Fibroblast of skin of scalp (primary cell): ENCODE measurements around the gene KLHL40.

ENCODE experiments used
- DNase-seq: peaks from one replicate; pipeline ENCODE4 v3.0.0-alpha.2; 2013

KLHL40 gene

DNA sequence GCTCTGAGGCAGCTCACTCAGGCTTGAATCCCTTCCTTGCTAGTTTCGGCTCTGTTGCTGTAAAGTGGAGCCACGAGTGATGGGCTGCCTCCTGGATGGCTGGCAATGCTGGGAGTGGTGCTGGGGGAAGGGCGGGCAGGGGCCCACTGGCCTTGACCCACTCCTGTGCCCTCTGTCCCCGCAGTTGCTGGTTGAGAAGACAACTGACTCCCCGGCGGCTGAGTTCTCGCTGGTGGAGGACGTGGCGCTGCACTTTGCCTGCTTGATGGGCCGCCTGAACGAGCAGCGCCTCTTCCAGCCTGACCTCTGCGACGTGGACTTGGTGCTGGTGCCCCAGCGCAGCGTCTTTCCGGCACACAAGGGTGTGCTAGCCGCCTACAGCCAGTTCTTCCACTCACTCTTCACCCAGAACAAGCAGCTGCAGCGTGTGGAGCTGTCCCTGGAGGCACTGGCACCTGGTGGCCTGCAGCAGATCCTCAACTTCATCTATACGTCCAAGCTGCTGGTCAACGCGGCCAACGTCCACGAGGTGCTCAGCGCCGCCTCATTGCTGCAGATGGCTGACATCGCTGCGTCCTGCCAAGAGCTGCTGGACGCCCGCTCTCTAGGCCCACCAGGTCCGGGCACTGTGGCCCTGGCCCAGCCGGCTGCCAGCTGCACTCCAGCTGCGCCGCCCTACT, 27.1 kb upstream of the KLHL40 start:
- DNase-seq: no peak

DNA sequence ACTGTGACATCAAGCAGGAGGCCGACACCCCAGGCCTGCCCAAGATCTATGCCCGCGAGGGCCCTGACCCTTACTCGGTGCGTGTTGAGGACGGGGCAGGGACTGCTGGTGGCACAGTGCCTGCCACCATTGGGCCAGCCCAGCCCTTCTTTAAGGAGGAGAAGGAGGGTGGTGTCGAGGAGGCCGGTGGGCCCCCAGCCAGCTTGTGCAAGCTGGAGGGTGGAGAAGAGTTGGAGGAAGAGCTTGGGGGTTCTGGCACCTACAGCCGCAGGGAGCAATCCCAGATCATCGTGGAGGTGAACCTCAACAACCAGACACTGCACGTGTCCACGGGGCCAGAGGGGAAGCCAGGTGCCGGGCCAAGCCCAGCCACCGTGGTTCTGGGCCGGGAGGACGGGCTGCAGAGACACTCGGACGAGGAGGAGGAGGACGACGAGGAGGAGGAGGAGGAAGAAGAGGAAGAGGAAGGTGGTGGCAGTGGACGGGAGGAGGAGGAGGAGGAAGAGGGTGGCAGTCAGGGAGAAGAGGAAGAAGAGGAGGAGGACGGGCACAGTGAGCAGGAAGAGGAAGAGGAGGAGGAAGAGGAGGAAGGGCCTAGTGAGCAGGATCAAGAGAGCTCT, 26.5 kb upstream of the KLHL40 start:
- DNase-seq: no peak

GRCh38 chr3:42659451-42660130, 25.7 kb upstream of the KLHL40 start:
- DNase-seq: no peak

DNA sequence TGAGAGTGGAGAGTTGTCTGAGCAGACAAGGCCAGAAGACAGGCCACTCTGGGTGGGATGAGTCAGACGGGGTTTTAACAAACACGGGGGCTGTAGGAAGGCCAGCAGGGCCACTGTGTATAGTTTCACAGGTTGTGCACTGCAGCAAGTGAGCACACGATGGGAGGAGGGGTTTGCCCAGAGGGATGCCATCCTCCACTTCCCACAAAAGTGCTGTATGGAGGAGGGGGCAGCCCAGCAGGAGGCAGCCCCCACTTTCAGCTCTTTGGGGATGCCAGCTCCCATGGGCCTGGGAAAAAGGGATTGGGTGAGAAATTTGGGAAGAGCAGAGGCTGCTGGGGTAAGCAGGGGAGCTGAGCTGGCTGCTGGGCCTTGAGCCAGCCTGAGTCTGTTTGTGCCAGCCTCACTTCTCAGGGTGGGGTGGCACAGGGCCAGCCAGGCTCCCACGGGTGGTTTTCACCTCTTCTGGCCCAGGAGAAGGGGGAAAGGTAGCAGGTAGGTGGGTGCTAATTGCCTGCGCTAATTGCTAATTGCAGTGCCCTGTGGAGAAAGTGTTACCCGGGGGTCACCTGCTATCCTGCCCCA, 25.1 kb upstream of the KLHL40 start:
- no peak for DNase-seq

GRCh38 chr3:42660898-42661297, 24.4 kb upstream of the KLHL40 start:
- no peak for DNase-seq

DNA sequence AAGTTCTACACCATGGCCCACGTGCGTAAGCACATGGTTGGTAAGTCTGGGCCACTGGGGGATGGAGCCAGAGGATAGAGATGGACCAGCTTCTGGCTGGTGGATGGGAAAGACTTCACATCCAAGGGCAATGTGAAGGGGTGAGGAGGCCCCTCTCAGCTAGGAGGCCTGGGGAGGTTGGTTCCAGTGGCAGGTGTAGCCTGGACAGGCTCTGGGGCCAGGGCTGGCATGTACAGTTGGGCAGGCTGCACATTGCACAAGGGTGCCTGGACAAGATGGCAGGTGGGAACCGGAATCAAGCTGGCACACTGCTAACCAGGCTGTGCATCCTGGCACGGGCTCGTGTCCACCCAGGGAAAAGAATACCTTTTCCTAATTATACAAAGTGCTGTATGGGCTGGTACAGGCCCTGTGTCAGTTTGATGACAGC, 23.7 kb upstream of the KLHL40 start:
- no peak for DNase-seq

DNA sequence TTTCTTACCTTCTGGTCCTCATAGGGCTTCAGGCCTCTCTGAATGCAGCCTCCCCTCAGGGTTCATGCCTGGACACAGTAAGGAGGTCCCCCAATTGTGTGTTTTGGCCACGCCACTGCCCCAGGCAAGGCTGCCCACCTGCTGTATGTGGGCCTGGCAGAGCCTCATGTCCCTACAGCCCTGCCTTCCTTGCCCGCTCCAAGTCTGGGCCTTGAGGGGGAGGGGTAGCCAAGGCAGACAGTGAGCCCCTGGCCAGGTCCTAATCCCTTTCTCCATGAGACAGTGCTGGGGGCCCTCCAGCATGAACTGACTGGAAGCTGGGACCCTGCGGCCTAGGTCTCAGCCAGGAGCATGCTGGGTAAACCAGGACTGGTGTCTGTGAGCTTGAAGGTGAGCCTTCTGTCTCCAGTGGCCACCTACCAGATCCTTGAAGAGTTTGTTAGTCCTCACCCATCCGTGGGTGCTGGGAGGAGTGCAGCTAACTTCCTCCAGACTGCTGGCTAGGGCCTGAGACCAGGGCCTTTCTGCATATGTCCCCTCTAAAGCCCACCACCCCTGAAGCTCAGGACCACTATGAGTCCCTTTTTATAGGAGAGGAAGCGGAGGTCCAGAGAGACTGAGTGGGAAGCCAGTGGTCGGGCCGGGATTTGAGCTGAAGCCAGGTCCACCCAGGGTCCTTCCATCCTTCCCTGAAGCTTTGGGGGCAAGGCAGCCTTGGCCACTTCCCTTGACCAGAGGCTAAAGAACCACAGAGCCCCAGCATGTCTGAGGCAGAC, 23.1 kb upstream of the KLHL40 start:
- DNase-seq: no peak

DNA sequence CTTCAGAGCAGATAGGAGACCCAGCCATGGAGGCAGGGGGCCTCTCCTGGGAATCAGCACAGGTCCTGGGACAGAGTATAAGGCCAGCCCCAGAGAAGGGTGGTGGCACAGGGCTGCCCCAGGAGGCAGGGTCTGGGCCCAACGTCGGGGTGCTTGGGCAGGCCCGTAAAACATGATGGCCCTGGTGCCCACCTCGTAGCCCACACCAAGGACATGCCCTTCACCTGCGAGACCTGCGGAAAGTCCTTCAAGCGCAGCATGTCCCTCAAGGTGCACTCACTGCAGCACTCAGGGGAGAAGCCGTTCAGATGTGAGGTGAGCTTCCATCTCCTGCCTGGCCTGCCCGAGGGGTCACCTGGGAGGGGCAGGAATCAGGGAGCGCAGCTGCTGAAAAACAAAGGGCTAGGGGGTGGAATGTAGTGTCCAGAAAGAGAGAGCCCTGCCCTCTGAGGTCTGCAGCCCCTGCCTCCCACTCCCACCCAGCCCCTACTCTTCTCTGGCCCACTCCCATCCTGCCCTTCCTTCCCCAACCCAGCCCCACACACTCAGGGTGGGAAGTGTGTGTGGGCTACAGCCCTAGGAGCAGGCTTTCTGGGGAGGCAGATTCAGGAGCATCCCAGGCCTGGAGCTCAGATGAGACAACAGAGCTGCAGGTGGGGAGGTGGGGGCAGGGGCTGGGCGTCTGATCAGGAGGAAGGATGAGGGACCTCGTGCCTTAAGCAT, 22.4 kb upstream of the KLHL40 start:
- DNase-seq: no peak

- DNase-seq: no peak
Measured at GRCh38 chr3:42663581-42664437, 21.5 kb upstream of the KLHL40 start.

GRCh38 chr3:42664438-42664803, 20.9 kb upstream of the KLHL40 start:
- DNase-seq: no peak

- DNase-seq: no peak
Measured at GRCh38 chr3:42665050-42665878, 20.1 kb upstream of the KLHL40 start.

DNA sequence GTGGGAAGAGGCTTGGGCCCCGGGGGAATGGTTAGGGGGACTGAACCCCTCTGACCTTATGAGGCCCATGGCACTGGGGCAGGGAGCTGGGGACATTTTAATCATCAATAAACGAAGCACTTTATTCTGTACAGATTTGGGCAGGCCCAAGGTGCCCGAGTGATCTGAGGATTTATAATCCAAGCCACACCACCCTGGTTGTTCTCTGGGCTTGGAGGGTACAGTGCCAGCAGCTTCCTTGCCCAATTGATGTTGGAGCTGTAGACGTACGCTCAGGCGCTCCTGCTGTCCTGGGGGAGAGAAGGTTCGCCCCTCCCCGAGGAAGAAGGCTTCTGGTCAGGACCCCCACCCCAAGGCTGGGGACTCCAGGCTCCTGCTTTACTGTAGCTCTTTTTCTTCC, 19.3 kb upstream of the KLHL40 start:
- DNase-seq: no peak

DNA sequence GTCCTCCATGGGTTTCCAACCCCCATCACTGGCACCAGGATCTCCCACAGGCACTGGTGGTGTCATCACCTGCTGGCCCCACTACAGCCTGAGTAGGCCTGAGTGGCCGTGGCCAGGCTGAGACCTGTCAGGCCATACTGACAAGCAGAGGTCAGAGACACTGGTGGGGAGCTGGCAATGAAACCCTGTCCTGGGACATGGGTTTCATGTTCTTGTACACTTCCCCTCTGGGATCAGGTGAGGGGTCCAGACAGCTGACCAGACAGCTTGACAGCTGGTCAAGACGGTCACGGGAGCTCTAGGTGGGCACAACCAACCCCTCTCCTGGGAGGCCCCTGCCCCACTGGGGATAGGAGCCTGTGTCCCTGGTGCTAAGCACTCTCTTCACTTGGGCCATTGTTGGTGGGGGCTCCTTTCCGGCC, 18.7 kb upstream of the KLHL40 start:
- no peak for DNase-seq

GRCh38 chr3:42667096-42667522, 18.2 kb upstream of the KLHL40 start:
- no peak for DNase-seq

DNA sequence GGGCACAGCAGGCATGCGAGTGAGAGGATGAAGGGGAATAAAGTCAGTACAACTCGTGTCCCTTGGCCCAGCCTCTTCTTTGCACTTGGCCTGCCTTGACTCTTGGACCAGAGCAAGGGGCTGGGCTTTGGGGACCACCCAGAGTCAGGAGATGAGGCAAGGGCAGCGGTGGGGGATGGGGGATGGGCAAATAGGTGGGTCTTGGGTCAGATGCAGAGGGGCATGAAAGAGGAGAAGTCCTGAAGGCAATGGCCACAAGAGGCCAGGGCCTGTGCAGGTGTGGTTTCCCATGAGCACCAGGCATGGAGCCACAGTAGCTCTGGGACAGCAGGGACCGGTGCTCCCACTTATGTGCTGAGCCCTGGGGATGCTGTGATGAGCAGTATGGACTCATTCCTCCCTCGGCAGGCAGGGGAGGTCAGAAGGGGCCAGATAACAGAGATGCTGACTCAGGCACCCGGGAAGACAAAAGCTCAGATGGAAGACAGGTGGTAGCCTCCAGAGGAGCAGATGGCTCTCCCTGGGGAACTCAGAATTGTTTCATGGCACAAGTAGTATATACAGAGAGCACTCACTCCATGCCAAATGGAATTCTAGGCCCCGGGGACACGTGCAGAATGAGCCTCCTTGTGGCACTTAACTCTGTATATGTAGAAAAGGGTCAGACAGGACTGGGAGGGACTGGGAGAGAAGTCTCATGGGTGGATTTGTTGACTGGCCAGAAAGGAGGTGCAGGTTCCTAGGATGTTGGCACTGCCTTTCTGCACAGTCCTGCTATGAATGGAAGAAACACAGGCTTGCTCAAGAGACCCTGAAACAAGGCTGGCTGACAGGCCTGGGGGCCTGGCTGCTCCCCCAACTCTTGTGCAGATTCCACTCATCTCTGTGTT, 17.6 kb upstream of the KLHL40 start:
- DNase-seq: no peak

DNA sequence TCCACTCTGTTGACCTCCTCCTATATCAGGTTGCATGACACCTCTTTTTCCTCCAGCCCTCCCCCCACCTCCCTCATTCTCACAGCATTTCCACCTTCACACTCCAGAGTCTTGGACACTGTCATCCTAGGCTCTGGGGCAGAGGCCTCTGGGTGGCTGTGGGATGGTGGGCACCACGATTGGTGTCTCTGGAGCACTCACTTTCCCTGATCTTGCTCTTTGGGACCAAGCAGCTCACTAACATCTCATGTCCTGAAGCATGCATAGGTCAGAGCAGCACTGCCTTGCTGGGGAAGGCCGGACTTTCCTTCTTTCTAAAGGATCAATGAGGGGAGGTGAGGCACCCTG, 16.9 kb upstream of the KLHL40 start:
- DNase-seq: no peak

DNA sequence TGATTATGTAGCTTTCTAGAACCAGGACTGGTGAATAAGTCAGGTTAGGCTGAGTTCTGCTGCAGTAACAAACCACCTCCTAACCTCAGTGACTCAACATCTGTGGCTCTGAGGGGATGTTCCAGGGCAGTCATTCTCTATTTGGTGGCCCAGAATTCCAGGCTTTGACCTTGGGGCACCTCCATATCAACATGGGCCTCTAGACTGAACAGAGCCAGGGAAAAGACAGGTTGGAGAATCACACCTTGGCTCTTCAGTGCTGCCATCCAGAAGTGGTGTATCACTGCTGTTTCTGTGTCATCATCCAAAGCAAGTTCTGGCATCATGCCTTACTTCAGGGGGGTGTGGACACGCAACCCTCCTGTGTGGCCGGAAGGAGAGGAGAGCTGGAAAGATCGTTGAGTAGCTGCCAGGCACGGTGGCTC, 16.5 kb upstream of the KLHL40 start:
- DNase-seq: no peak

- no peak for DNase-seq
Measured at GRCh38 chr3:42670051-42670576, 15.2 kb upstream of the KLHL40 start.

GRCh38 chr3:42670670-42671069, 14.7 kb upstream of the KLHL40 start:
- DNase-seq: no peak
